Activated T-helper 9 cell treated with anti-CD3 and anti-CD28 coated beads, Interleukin-2, amount 50 U/mL, for 16 hours (primary cell): ENCODE data around the gene FFAR1.
"Not testable (repeated sequence)": the region's sequence is repeated elsewhere in the genome, so short reads cannot be mapped to it uniquely, and the experiment has no call there.

Experiments used
- DNase-seq: peaks from one replicate; pipeline ENCODE4 v3.0.0-alpha.2; 2020; ENCODE audit warnings: low read depth

Gene FFAR1

DNA sequence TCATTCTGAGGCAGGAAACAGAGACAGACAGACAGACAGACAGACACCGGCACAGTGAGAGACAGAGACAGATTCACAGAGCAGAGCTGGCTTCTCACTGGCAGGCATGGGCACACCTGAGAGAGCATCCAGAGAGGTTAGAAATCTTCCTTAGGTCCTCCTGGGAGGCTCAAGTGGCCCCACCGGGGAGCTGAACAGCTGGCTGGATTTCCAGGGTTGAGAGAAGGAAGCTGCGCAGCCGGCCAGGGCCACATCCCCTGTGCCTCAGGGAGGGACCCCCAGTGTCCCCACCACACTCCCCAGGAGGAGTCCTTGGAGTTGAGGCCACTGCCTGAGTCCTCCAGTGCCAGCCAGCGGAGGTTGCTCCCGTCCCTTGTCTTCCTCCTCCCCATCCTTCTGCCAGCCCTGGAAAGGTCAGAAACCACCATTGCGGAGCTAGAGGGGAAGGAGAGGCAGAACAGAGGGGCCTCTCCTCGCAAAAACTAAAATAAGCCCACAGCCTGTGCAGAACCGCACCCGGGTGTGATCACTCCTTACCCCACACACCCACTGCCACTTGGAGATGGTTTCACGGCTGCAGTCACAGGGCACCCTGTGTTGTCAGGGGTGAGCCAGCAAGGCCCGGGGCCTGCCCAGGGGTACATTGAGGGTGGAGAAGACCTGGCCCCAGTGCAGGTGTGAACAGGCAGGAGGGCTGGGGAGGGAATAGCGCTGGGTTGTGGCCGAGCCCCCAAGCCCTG, 14.7 kb downstream of the FFAR1 start:
- no peak for DNase-seq

DNA sequence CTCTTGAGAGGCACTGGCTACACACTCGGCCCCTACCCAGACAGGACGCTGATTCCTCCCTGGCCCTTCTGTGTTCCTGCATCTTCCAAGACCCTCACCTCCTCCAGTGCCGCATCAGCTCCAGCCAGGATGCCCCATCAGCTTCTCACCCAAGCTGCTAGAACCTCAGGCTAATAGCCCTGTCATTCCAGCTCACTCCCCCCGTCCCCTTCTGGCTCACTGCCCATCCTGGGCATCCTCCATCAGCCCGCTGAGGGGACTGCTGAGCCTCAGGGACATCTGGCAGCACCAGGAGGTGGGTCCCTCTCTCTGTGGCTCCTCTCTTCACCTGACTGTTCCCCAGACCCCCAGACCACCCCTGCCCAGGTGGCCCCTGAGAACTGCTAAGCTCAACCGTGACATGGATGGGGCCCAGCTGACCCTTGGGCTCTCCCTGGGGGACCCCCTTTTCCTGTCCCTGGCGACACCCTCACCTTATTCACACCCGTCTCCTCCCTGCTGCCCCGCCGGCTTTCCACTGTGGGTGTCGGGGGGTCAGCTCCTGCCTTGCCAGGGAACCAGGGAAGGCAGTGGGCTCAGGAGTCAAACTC, 15.4 kb downstream of the FFAR1 start:
- DNase-seq: no peak

DNA sequence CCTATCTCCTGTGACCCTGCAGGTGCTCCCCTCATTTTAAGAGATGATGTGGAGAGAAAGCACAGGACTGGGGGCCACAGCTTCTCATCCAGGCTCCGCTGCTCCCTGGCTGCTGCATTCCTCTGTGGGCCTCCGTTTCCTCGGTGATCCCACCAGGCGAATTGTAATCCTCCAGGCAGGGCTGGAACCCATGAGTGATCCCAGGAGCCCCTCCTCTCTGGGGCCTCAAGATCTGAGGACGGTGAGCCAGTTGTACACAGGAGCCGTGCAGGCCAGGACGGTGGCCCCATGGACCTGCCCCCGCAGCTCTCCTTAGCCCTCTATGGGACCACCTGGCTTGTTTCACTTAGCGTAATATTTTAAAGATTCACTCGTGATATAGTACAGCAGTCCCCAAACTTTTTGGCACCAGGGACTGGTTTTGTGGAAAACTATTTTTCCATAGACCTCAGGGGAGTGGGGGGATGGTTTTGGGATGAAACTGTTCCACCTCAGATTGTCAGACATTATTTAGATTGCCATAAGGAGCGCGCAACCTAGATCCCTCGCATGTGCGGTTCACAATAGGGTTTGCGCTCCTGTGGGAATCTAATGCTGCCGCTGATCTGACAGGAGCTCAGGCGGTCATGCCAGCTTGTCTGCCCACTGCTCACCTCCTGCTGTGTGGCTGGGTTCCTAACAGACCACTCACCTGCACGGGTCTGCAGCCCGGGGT, 16.2 kb downstream of the FFAR1 start:
- DNase-seq: no peak

DNA sequence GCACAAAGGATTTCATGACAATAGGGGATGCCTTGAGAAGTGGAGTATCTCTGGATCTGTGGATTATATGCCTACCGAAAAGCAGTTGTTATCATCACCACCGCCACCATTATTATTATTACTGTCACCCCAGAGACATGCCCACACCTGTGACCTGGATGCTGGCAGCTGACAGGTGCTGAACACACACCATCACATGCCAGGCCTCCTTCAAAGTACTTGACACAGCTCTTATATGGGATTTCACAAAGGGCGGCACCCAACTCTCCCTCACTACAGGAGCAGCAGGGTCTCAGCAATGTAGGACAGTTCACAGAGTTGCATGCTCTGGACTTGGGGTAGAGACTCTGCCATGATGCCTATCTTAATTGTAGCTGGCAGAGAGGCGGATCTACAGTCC, 17.6 kb downstream of the FFAR1 start:
- no peak for DNase-seq

DNA sequence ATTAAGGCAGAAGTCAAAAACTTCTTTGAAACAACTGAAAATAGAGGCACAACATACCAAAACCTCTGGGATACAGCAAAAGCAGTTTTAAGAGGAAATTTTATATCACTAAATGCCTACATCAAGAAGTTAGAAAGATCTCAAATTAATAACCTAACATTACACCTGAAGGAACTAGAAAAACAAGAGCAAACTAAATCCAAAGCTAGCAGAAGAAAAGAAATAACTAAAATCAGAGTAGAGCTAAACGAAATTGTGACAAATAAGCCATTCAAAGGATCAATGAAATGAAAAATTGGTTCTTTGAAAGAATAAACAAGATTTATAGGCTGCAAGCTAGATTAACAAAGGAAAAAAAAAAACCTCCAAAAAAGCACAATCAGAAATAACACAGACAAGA, 20.7 kb downstream of the FFAR1 start:
- no peak for DNase-seq

DNA sequence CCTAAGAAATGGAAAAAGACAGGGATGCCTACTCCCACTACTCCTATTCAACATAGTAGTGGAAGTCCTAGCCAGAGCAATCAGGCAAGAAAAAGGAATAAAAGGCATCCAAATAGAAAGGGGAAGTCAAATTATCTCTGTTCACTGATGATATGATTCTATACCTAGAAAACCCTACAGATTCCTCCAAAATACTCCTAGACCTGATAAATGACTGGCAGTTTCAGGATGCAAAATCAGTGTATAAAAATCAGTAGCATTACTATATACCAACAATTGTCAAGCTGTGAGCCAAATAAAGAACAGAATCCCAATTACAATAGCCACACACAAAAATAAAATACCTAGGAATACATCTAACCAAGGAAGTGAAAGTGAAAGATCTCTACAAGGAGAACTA, 21.8 kb downstream of the FFAR1 start:
- no peak for DNase-seq

DNA sequence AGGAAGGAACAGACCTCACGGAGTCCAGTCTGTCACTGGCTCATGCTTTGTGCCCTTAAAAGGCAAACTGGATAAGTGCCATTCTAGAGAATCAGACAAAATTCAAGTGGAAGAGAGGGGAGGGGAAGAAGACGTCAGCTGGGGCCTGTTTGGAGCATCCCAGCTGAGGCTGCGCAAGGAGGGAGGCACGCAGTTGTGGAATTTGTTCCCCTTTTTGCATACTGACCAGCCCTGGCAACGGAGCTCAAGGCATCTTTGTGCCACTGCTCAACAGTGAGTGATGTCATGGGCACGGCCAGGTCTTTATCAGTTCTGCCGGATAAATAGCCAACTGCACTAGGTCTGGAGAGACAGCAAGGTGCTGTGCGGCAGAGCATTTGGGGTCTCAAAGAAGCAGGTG, 23.0 kb downstream of the FFAR1 start, which contains the start of gene GPR42:
TSS of gene GPR42 (plus strand) at position 347 of the 400 bp plus-strand sequence. CDS start 292 bp downstream, outside the sequence.
- DNase-seq: no peak

DNA sequence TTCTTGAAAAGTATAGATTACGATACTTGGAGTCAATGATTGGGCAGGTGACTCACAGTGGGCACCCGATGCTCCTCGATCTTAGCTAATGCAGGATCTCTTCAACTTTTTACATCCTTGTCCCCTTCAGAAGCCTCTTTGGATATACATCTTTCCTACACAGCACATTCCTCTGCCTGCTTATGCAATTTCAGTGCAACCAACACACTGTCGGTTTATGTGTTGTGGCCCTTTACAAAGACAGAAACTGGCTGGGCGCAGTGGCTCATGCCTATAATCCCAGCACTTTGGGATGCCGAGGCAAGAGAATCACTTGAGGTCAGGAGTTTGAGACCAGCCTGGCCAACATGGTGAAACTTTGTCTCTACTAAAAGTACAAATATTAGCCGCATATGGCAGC, 25.8 kb downstream of the FFAR1 start:
- no peak for DNase-seq

DNA sequence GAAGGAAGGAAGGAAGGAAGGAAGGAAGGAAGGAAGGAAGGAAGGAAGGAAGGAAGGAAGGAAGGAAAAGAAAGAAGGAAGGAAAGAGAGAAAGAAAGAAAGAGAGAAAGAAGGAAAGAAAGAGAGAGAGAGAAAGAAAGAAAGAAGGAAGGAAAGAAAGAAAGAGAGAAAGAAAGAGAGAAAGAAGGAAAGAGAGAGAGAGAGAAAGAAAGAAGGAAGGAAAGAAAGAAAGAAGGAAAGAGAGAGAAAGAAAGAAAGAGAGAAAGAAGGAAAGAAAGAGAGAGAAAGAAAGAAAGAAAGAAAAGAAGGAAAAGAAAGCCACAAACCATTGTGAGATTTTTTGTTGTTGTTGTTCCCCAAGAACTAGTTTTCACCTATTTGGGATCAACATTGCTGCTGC, 26.3 kb downstream of the FFAR1 start:
- DNase-seq: not testable (repeated sequence)

DNA sequence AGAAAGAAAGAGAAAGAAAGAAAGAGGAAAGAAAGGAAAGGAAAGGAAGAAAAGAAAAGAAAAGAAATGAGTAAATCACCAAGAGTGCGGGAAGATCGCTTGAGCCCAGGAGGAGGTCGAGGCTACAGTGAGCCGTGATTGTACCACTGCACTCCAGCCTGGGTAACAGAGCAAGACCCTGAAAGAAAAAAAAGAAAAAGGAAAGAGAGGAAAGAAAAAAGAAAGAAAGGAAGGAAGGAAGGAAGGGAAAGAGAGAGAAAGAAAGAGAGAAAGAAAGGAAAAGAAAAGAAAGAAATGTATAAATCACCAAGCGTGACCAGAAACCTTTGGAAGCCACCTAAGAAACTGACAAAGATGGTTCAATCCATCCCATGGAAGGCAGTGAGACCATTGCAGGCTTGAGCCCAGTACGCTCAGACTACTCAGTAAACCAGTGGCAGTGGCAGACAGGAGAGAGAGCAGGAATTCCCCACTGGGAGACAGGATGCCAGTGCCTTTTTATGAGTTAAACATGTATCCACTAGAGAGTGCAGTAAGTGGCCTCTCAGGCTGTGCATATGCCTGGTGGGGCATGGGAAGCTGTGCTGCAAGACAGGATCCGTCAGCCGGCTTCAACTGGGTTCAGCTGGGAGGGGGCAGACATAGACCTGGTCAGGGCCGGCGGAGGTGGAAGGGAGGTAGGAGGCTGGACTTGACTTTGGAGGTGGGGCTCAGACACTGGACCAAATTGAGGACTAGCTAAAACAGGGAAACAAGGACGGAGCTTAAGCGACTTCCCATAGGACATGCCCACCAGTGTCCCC, 28.0 kb downstream of the FFAR1 start:
- no peak for DNase-seq

DNA sequence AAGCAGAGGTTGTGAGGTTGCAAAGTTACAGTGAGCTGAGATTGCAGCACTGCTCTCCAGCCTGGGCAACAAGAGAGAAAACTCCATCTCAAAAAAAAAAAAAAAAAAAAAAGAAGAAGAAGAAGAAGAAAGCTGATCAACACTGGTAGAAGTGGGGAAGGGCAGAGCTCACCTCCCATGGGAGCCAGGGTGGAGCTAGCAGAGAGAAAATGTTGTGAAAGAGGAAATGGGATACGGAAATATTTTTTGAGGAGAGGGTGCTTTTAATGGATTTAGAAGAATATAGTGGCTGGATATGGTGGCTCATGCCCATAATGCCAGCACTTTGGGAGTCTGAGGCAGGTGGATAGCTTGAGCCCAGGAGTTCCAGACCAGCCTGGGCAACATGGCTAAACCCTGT, 30.0 kb downstream of the FFAR1 start:
- DNase-seq: no peak

DNA sequence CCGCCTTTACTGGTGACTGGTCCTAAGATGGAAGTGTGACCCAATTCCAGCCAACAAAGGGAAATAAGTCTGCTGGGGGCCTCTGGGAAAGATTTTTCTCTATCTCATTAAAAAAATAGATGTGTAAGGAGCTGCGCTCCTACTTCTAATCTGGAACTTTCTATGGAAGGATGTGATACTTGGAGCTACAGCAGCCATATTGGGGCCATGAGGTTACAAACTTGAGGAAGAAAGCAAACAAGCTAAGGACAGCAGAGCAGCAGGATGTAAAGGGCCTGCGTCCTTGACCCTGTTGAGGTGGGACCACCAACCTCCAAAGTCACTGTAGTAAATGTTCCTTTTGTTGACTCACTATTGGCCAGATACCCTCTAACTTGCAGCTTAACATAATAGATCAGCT, 30.7 kb downstream of the FFAR1 start:
- DNase-seq: no peak

DNA sequence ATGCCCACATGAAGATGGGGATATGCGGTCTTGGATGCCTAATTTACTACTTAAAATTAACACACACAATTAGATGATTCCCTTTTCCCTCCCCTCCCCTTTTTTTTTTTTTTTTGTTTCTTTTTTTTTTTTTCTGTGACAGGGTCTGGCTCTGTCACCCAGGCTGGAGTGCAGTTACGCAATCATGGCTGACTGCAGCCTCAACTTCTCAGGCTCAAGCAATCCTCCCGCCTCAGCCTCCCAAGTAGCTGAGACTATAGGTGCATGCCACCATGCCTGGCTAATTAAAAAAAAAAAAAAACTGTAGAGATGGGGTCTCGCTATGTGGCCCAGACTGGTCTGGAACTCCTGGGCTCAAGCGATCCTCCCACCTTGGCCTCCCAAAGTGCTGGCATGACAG, 31.8 kb downstream of the FFAR1 start:
- not testable (repeated sequence) for DNase-seq

DNA sequence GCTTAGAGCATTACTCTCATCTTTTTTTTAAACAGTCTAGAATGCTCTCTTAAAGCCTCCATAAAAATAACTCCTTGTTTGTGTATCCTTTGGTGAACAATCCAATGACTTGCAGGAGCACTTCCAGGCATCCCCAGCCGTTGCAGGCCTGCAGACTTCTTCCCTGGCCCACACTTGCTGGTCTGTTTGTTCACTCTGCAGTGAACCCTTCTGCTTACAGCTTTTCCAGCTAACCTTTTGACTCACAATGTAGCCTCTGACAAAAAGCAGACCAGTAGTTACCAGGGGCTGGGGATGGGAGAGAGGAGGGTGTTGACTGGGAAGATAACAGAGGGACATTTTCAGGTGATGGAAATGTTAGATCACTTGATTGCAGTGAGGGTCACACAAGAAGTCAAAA, 32.3 kb downstream of the FFAR1 start:
- DNase-seq: no peak

DNA sequence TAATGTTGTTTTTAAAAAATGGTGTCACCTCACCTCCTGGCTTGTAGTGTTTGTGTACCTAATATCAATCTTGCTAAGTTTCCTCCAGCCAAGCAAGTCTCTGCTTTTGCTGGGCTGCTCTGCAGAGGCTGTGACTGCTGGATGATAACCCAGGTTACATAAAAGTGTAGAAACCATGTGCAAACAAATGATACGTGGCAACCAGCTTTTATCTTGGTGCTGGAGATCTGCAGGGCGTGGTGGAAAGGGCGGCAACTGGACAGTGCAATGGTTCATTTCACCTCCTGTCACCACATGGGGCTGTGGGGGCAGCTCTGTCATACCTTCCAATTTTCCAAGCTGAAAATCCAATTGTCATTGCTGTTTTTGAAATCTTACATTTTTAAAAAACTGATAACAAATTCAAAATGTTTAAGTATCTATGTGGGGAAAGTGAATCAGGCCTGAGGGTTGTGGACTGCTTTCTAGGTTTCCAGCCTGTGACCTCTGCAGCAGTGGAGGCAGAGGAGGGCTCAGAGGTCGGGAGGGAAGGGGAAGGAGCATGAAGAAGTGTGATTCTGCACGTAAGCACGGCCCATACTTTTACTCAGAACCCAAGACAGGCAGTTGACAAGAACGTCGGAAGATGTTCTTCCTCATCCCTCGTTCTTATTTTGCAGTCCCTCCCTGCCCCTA, 32.9 kb downstream of the FFAR1 start:
- DNase-seq: no peak

DNA sequence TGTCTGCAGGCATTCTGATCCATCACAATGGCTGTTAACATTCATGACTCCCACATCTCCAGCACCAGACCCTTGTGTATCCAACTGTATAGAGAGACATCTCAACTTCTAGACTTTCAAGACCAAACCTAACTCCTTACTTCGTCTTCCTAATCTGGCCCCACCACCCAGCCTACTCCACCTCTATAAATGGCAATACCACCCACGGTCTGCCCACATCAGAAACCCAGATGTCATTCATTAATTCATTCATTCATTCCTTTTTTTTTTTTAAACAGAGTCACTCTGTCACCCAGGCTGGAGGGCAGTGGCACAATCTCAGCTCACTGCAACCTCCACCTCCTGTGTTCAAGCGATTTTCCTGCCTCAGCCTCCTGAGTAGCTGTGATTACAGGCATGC, 33.6 kb downstream of the FFAR1 start:
- no peak for DNase-seq

DNA sequence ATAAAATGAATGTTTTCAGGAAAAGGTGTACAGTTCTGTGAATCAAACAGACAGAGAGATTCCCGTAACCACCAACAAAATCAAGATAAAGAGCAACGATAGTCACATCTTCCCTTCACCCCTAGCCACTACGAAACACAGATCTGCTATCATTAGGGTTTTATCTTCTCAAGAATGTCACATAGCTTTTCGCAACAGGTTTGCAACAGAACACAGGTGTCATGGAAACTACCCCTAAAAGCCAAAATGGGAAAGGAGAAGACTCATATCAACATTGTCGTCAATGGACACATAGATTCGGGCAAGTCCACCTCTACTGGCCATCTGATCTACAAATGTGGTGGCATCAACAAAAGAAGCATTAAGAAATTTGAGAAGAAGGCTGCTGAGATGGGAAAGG, 34.2 kb downstream of the FFAR1 start:
- no peak for DNase-seq

DNA sequence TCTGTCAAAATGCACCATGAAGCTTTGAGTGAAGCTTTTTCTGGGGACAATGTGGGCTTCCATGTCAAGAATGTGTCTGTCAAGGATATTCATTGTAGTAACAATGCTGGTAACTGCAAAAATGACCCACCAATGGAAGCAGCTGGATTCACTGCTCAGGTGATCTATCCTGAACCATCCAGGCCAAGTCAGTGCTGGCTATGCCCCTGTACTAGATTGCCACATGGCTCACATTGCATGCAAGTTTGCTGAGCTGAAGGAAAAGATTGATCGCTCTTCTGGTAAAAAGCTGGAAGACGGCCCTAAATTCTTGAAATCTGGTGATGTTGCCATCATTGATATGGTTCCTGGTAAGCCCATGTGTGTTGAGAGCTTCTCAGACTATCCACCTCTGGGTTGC, 35.8 kb downstream of the FFAR1 start:
- DNase-seq: no peak

DNA sequence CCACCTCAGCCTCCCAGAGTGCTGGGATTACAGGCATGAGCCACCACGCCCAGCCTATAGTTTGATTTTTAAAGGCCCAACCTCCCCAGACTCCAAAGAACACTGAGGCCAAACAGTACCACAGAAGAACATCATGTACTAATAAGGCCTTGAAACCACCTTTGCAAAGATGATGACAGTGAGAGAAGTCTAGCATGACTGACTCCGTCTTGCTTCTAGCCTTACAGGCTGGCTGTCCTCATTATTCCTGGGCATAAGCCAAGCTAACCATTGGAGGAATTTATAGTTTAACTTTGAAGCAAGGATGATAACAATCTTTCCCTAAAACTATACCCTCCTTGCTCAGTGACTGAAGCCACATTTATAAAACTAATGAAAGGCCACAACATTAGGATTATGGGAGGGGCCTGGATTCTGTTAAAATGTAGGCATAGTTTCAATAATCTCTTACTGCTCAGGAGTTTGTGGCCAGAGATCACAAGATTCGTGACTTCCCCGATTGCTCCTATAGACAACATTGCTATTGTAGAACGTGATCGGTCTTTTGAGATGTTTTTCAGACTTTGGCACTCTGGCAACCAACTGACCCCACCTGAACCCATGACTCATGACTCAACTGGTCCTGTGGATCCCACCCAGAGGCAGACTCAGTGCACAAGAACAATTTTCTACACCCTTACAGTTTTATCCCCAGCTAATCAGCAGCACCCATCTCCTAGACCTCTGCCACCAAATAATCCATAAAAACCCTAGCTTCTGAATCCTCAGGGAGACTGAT, 40.8 kb downstream of the FFAR1 start:
- DNase-seq: no peak

DNA sequence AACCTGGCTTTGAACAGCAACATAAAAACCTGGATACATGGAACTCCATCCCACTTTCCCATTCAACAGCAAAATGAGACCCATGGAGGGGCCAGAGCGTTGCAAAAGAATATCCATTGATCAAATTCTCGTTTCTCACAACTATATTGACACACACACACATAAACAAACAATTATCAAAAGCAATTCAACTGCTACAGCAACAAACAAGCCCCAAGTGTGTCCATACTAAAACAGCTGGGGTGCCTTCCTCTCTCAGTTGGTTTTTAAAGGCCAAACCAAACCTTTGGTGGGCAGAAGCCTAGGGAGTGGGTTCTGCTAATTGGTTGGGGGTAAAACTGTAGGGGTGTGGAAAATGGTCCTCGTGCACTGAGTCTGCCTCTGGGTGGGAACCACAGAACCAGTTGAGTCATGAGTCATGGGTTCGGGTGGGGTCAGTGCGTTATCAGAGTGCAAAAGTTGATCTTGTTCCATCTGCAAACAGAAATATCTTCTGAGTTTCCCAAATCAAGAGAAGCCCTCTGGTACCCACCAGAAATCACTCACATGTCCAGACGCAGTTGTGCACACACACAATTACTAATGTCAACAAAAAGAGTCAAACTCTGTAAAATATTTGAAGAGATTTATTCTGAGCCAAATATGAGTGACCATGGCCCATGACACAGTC, 41.6 kb downstream of the FFAR1 start:
- no peak for DNase-seq
